HG02763 (cell line): ENCODE data around the gene SAMD3.
"Not testable (repeated sequence)": the region's sequence is repeated elsewhere in the genome, so short reads cannot be mapped to it uniquely, and the experiment has no call there.

ENCODE experiments used
- ATAC-seq: cut with Tn5 transposase; IDR thresholded peaks from one replicate; pipeline ENCODE4 v1.9.1; 2021; ENCODE audit warnings: mild to moderate bottlenecking, moderate library complexity; ENCODE audit not compliant: unreplicated experiment

The SAMD3 gene

GRCh38 chr6:130134582-130134981 is 88.2 kb downstream of the SAMD3 start:
- ATAC-seq: no peak

GRCh38 chr6:130132286-130132701 is 90.5 kb downstream of the SAMD3 start:
- peak; percentile 59 for ATAC-seq

- ATAC-seq: no peak
These were observed 92.9 kb downstream of the SAMD3 start for GRCh38 chr6:130129762-130130246.

GRCh38 chr6:130128326-130128725 is 94.4 kb downstream of the SAMD3 start:
- ATAC-seq: no peak

- ATAC-seq: no peak
These were observed 95.6 kb downstream of the SAMD3 start for GRCh38 chr6:130127195-130127594.

- ATAC-seq: no peak
These were observed 100.5 kb downstream of the SAMD3 start for GRCh38 chr6:130122243-130122642.

- no peak for ATAC-seq
These were observed 102.0 kb downstream of the SAMD3 start for GRCh38 chr6:130120731-130121130.

GRCh38 chr6:130119211-130119610 is 103.5 kb downstream of the SAMD3 start:
- ATAC-seq: no peak

- ATAC-seq: no peak
These were observed 104.5 kb downstream of the SAMD3 start for GRCh38 chr6:130118236-130118635.

GRCh38 chr6:130117187-130117701 is 105.5 kb downstream of the SAMD3 start:
- not testable (repeated sequence) for ATAC-seq

GRCh38 chr6:130116273-130116672 is 106.5 kb downstream of the SAMD3 start:
- no peak for ATAC-seq

GRCh38 chr6:130115036-130115435 is 107.7 kb downstream of the SAMD3 start:
- ATAC-seq: peak; percentile 87

GRCh38 chr6:130113201-130113710 is 109.5 kb downstream of the SAMD3 start:
- ATAC-seq: no peak

- no peak for ATAC-seq
These were observed 111.7 kb downstream of the SAMD3 start for GRCh38 chr6:130111031-130111430.

GRCh38 chr6:130107710-130108109 is 115.0 kb downstream of the SAMD3 start:
- no peak for ATAC-seq

- peak; percentile 82 for ATAC-seq
These were observed 116.6 kb downstream of the SAMD3 start for GRCh38 chr6:130105996-130106704.

- ATAC-seq: no peak
These were observed 123.6 kb downstream of the SAMD3 start for GRCh38 chr6:130099119-130099518.

- no peak for ATAC-seq
These were observed 124.4 kb downstream of the SAMD3 start for GRCh38 chr6:130098317-130098716.
